K562 (cell line): ENCODE data around the gene PNPO. TPM values are rescaled to one million over a fixed set of nuclear protein-coding genes. Genes with fewer than 3 reads are reported as not detected.

ENCODE experiments used
- ATAC-seq: fragments of 200-7000 bp; cut with Tn5 transposase; 3 replicates; pipeline ENCODE4 v1.9.1; 2020; ENCODE audit warnings: moderate library complexity
- BruUV-seq: library from RNA; stranded (reverse); fragments of 400-500 nt; replicated peaks from 2 replicates; lab custom pipeline; 2021; lab: Mats Ljungman, UMichigan
- CTCF ChIA-PET: fragments of 300-600 bp; formaldehyde crosslinking; extraction: SDS; loops from one replicate; lab custom pipeline; 2021; ENCODE audit warnings: low intra/inter-chr PET ratio; lab: Yijun Ruan, JAX
- POLR2A ChIA-PET: fragments of 300-600, 350-650 bp; sonication (Branson Sonifier 250); formaldehyde crosslinking; extraction: SDS; loops from one replicate; lab custom pipeline; 2021; ENCODE audit warnings: antibody characterized with exemption, inconsistent platforms; lab: Yijun Ruan, JAX
- DNase-seq, 4 experiments: peaks; one replicate each; pipeline versions ENCODE4 v3.0.0 to v3.0.0-alpha.2; 2011 to 2018; ENCODE audit warnings: low spot score in 3 of 4, mixed read lengths in 3 of 4; ENCODE audit errors: extremely low read depth in 1 of 4
- FAIRE-seq: peaks from 2 replicates; lab custom pipeline; 2011; peaks lifted over from hg19 to GRCh38; lab: Jason Lieb, UNC
- H2AFZ ChIP-seq: 2 replicates; pipeline ENCODE4 v1.6.0; 2011; ENCODE audit warnings: low read depth, low read length, control low read depth, inconsistent platforms
- H3K27ac ChIP-seq: fragments of 200-600 bp; 3 replicates; pipeline ENCODE4 v1.8.0; 2011; ENCODE audit warnings: low read depth, mild to moderate bottlenecking, control low read depth, inconsistent platforms, low read length, moderate library complexity, mixed read lengths; ENCODE audit errors: extremely low read depth
- H3K27me3 ChIP-seq, 2 experiments: fragments of 300-600 bp in 1 of 2; 2 replicates in 1 of 2; 3 replicates in 1 of 2; pipeline versions ENCODE4 v1.6.0 to v1.8.0; 2011; ENCODE audit warnings: inconsistent platforms in 2 of 2, low read length in 2 of 2, mild to moderate bottlenecking in 1 of 2, mixed read lengths in 1 of 2, moderate library complexity in 1 of 2; ENCODE audit not compliant: control insufficient read depth in 2 of 2, insufficient read depth in 2 of 2
- H3K36me3 ChIP-seq: fragments of 300-600 bp; 3 replicates; pipeline ENCODE4 v1.8.0; 2011; ENCODE audit warnings: mild to moderate bottlenecking, low read length, inconsistent platforms; ENCODE audit not compliant: control insufficient read depth, insufficient read depth
- H3K4me1 ChIP-seq, 2 experiments: fragments of 200-600 bp in 1 of 2; replicated peaks in 1 of 2; 2 replicates in 1 of 2; 3 replicates in 1 of 2; pipeline versions ENCODE4 v1.5.1 to v1.8.0; 2011; ENCODE audit warnings: inconsistent platforms in 2 of 2, low read length in 2 of 2, mild to moderate bottlenecking in 1 of 2, mixed read lengths in 1 of 2, moderate library complexity in 1 of 2; ENCODE audit not compliant: control insufficient read depth in 2 of 2, insufficient read depth in 2 of 2
- H3K4me2 ChIP-seq: 2 replicates; pipeline ENCODE4 v1.6.1; 2011; ENCODE audit warnings: low read length, control low read depth, inconsistent platforms, mixed read lengths; ENCODE audit not compliant: insufficient read depth
- H3K4me3 ChIP-seq: fragments of 200-600 bp; sonication (generic), shearing (Covaris generic); 2 replicates; pipeline ENCODE4 v1.5.1; 2016; ENCODE audit warnings: control low read depth, inconsistent platforms
- H3K79me2 ChIP-seq: fragments of 200-600 bp; 3 replicates; pipeline ENCODE4 v1.8.0; 2011; ENCODE audit warnings: low read length, inconsistent platforms; ENCODE audit not compliant: control insufficient read depth, insufficient read depth
- H3K9ac ChIP-seq, 2 experiments: 2 replicates each; pipeline versions ENCODE4 v1.6.0 to v1.6.1; 2011; ENCODE audit warnings: low read depth in 2 of 2, low read length in 2 of 2, control low read depth in 1 of 2, inconsistent platforms in 1 of 2, mild to moderate bottlenecking in 1 of 2, mixed read lengths in 1 of 2; ENCODE audit not compliant: insufficient read depth in 1 of 2
- H3K9me1 ChIP-seq: one replicate; pipeline ENCODE4 v1.6.0; 2011; ENCODE audit warnings: inconsistent platforms, mild to moderate bottlenecking, low read length, moderate library complexity; ENCODE audit not compliant: control insufficient read depth, insufficient read depth
- H3K9me3 ChIP-seq: replicated peaks from 2 replicates; pipeline ENCODE4 v1.5.1; 2011; ENCODE audit warnings: low read depth, low read length, inconsistent platforms; ENCODE audit not compliant: control insufficient read depth, insufficient read depth
- H4K20me1 ChIP-seq: replicated peaks from 2 replicates; pipeline ENCODE4 v1.6.1; 2011; ENCODE audit warnings: low read length, inconsistent platforms, mixed read lengths; ENCODE audit not compliant: control insufficient read depth, insufficient read depth
- CHCHD3 ChIP-seq: fragments of 250-450 bp; sonication (Bioruptor Pico); IDR thresholded peaks from 2 replicates; pipeline ENCODE4 v2.1.2; 2022; ENCODE audit warnings: mild to moderate bottlenecking
- RBM25 ChIP-seq: fragments of 200-400 bp; formaldehyde crosslinking; IDR thresholded peaks from 2 replicates; pipeline ENCODE4 v1.6.1; 2018; ENCODE audit warnings: low read length, low read depth, moderate library complexity; ENCODE audit not compliant: severe bottlenecking
- RFX1 ChIP-seq: fragments of 450-650 bp; IDR thresholded peaks from 2 replicates; pipeline ENCODE4 v1.6.1; 2016; ENCODE audit warnings: mild to moderate bottlenecking, moderate library complexity
- TEAD4 ChIP-seq, 2 experiments: sonication (generic) in 1 of 2; formaldehyde crosslinking in 1 of 2; IDR thresholded peaks; 2 replicates each; pipeline versions ENCODE4 v1.6.1 to v1.8.0; 2012 to 2022; ENCODE audit warnings: borderline replicate concordance in 1 of 2, inconsistent platforms in 1 of 2, low read length in 1 of 2, mild to moderate bottlenecking in 1 of 2, missing genetic modification reagents in 1 of 2
- XRCC4 ChIP-seq: IDR thresholded peaks from one replicate; pipeline ENCODE4 v1.6.1; 2011; ENCODE audit not compliant: insufficient read depth, insufficient read length; ENCODE audit errors: extremely low read depth
- ZNF121 ChIP-seq: sonication (generic); formaldehyde crosslinking; conservative IDR thresholded peaks from 2 replicates; pipeline ENCODE4 v1.8.0; 2022; ENCODE audit warnings: missing genetic modification reagents
- ZNF197 ChIP-seq: fragments of 200-800 bp; sonication (Bioruptor generic); IDR thresholded peaks from 2 replicates; pipeline ENCODE4 v1.6.1; 2016; ENCODE audit warnings: low read depth, missing genetic modification characterization, missing compliant biosample characterization
- ZNF561 ChIP-seq: fragments of 450-650 bp; formaldehyde crosslinking; conservative IDR thresholded peaks from 2 replicates; pipeline ENCODE4 v1.4.0; 2020; ENCODE audit warnings: mild to moderate bottlenecking, moderate library complexity
- WGBS: fragments of 100-300 bp; shearing (Covaris generic); methylation state at CpG from one replicate; pipeline ENCODE4 v1.1.6; 2016; ENCODE audit warnings: low coverage, mixed read lengths; ENCODE audit not compliant: insufficient coverage; ENCODE audit errors: missing lambda C conversion rate; 5-methylcytosine and 5-hydroxymethylcytosine counted together
- in situ Hi-C: fragments of 300-500 bp; cut with MboI; formaldehyde crosslinking; loops from 4 replicates; pipeline ENCODE4 v1.15.0; 2018; ENCODE audit warnings: inconsistent platforms, mixed read lengths
- intact Hi-C: fragments of 100-400 bp; cut with micrococcal nuclease; formaldehyde crosslinking; loops from 2 replicates; pipeline ENCODE4 v1.14.2; 2022
- polyA plus RNA-seq, 8 experiments: library from polyadenylated mRNA; depleted of rRNA in 4 of 8; stranded (reverse) in 5 of 8; unstranded in 3 of 8; fragments of >200 nt; fragmentation: Nextera tagmentation in 2 of 8; fragmentation: Illumina TruSeq in 1 of 8; extraction: Ambion mirVana in 2 of 8; extraction: Trizol in 1 of 8; gene quantifications; 2 replicates each; pipeline versions ENCODE4 v1.2.1 to v1.2.3, GENCODE V29; 2011 to 2014; ENCODE audit warnings: inconsistent platforms in 1 of 8, missing spikeins in 1 of 8
- total RNA-seq, 7 experiments: library from RNA; depleted of rRNA in 6 of 7; stranded (reverse); fragments of >200 nt in 6 of 7; fragmentation: Illumina TruSeq in 2 of 7; extraction: Trizol in 2 of 7; gene quantifications; 2 replicates each; pipeline versions ENCODE4 v1.2.1 to v1.2.3, GENCODE V29; 2011 to 2021; ENCODE audit warnings: low replicate concordance in 1 of 7

PNPO gene
- total and polyA plus RNA-seq, 9 of the 15 experiments (the other 6 are each of a cell fraction or from before 2014, with no cell fraction given), result 16.6 to 39.0 (median 27.4) TPM

GRCh38 chr17:47913050-47913449 lies 28.3 kb upstream of the PNPO start:
- in situ Hi-C loops, result no loop called here

GRCh38 chr17:47914306-47914948 lies 26.9 kb upstream of the PNPO start:
- no peak overlapping the region for H3K27ac ChIP-seq
- CTCF ChIA-PET, result no interaction called here
- 49% methylated on average over 3 of the region's 4 CpGs for WGBS
- TF ChIP-seq RFX1, result no peak
- TF ChIP-seq, all 486 proteins: peak for 0
- Histone ChIP-seq H3K9me3 (no peaks in the 10 kb centered on the region), H3K4me1 (no peaks in the 10 kb centered on the region), H3K4me2 (no peak overlapping the region), H3K79me2 (no peaks in the 10 kb centered on the region), H3K27me3 (no peaks in the 10 kb centered on the region), H3K4me3 (no peak overlapping the region), H3K9me1 (no peaks in the 10 kb centered on the region), H3K9ac (no peak overlapping the region), H2AFZ (no peak overlapping the region), H4K20me1 (no peaks in the 10 kb centered on the region), H3K36me3 (peaks cover 20% of the 10 kb centered on the region)
- no peak for DNase-seq
- POLR2A ChIA-PET, result interaction anchor here (0.7 to 1.3 kb wide), 3 partner anchors 9 to 241 kb away, joined by 3 to 4 read pairs (median 3); no protein-coding TSS in a partner anchor
- ATAC-seq, result no peak
- no peak for FAIRE-seq
- BruUV-seq, result no TSS peak
- in situ Hi-C loops, result no loop called here
- intact Hi-C loops, result no loop called here

More at GRCh38 chr17:47913050-47913449, 28.3 kb upstream of the PNPO start:
- no peak overlapping the region for H3K9ac ChIP-seq
- no peaks in the 10 kb centered on the region for H4K20me1 ChIP-seq
- BruUV-seq, result no TSS peak
- WGBS, result 65% methylated on average over 2 of the region's 2 CpGs
- H3K27ac ChIP-seq, result no peak overlapping the region
- no peak for DNase-seq
- no peak overlapping the region for H2AFZ ChIP-seq
- H3K4me2 ChIP-seq, result no peak overlapping the region
- intact Hi-C loops, result no loop called here
- H3K27me3 ChIP-seq, result no peaks in the 10 kb centered on the region
- no peak for ATAC-seq
- ChIA-PET CTCF (no interaction called here), POLR2A (interaction anchor here (0.6 to 0.7 kb wide), 2 partner anchors 19 to 1843 kb away, joined by 3 to 4 read pairs; no protein-coding TSS in a partner anchor)
- no peak for FAIRE-seq
- no peaks in the 10 kb centered on the region for H3K4me1 ChIP-seq
- no peaks in the 10 kb centered on the region for H3K9me1 ChIP-seq
- no peaks in the 10 kb centered on the region for H3K79me2 ChIP-seq
- no peaks in the 10 kb centered on the region for H3K9me3 ChIP-seq
- no peak overlapping the region for H3K4me3 ChIP-seq
- TF ChIP-seq TEAD4 (IDR thresholded peaks at IDR 0.05; ENCODE audit: low read length), result no peak
- no peak for TF ChIP-seq TEAD4 (CRISPR knock-in tag; IDR thresholded peaks at IDR 0.05; ENCODE audit: borderline replicate concordance)
- TF ChIP-seq RBM25, result peak; percentile 47
- TF ChIP-seq ZNF561 (CRISPR knock-in tag), result no peak
- TF ChIP-seq XRCC4, result no peak
- peak; percentile 73 for TF ChIP-seq ZNF121 (CRISPR knock-in tag)
- TF ChIP-seq ZNF197 (CRISPR knock-in tag), result no peak
- no peak for TF ChIP-seq CHCHD3 (CRISPR knock-in tag)
- TF ChIP-seq, all 486 proteins: peak for 2
- peaks cover 20% of the 10 kb centered on the region for H3K36me3 ChIP-seq
